ENCODE results near the gene MAD2L1BP. TPM values are rescaled to one million over a fixed set of nuclear protein-coding genes. Genes with fewer than 3 reads are reported as not detected.

MAD2L1BP gene
- total and polyA plus RNA-seq, 2 of the 13 experiments (the other 11 are each of a cell fraction or from before 2014, with no cell fraction given): 54.2 to 55.5 TPM

DNA sequence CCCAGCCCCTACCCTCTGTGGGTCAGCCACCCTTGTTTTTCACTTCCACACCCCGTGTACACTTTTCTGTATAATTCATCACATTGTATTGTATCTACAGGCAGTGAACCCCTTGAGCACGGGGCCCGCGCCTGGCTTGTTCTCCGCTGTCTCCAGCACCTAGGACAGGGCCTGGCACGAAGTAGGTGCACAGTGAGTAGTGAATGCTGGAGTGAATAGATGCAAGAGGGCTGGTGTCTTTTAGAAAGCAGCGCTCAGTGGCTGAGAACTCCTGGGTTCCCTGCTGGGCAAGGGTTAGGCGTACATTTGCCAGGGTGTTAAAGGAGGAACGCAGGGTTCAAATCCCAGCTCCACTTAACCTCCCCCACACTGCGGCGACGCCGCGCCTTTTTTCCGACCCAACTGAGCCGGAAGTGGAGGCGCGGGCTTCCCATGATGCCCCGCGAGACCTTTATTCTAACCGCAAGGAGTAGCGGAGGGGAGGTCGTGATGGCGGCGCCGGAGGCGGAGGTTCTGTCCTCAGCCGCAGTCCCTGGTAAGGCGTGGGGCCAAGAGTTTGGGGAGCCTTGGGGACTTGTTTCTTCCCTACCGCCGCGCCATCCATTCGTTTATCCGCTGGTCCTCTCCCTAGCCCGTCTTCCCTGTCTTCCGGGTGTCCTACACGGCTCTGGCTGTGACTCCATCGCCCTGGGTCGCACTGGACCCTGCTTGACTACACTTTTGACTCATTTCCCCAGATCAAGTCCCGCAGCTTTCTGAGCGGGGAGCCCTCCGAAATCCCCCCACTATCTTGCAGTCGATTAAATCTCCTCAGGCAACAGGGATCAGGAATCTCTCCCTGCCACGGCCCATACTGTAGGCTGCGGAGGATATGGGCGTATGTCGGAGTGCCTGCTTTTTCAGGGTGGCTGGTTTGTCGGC is at the start of gene MAD2L1BP (continued):
- TF ChIP-seq PREB (CRISPR knock-in tag; IDR thresholded peaks at IDR 0.05) (no peak), AKAP8 (CRISPR knock-in tag; IDR thresholded peaks at IDR 0.05) (0 out of 2 replicates have a peak, but pooled peaks have one; percentile 40), KMT2B (CRISPR knock-in tag; IDR thresholded peaks at IDR 0.05) (peak; percentile 90), ZNF33B (CRISPR knock-in tag; IDR thresholded peaks at IDR 0.05) (peak; percentile 38; the same call in 1 of the 2 replicates), ZNF275 (CRISPR knock-in tag; IDR thresholded peaks at IDR 0.05; ENCODE audit: borderline replicate concordance) (no peak), MLXIP (CRISPR knock-in tag; IDR thresholded peaks at IDR 0.05; ENCODE audit: borderline replicate concordance) (0 out of 2 replicates have a peak, but pooled peaks have one; percentile 88), CHD2 (IDR thresholded peaks at IDR 0.05; ENCODE audit: low read depth, low read length) (peak; percentile 56; the same call in 1 of the 2 replicates), NFE2 (CRISPR knock-in tag; IDR thresholded peaks at IDR 0.05) (no peak), HCFC1 (IDR thresholded peaks at IDR 0.05; ENCODE audit: low read depth, low read length) (no peak; the same call in 1 of the 2 replicates), ZSCAN25 (CRISPR knock-in tag; IDR thresholded peaks at IDR 0.05) (0 out of 2 replicates have a peak, but pooled peaks have one; percentile 17)
- TF ChIP-seq, protein P1, sequence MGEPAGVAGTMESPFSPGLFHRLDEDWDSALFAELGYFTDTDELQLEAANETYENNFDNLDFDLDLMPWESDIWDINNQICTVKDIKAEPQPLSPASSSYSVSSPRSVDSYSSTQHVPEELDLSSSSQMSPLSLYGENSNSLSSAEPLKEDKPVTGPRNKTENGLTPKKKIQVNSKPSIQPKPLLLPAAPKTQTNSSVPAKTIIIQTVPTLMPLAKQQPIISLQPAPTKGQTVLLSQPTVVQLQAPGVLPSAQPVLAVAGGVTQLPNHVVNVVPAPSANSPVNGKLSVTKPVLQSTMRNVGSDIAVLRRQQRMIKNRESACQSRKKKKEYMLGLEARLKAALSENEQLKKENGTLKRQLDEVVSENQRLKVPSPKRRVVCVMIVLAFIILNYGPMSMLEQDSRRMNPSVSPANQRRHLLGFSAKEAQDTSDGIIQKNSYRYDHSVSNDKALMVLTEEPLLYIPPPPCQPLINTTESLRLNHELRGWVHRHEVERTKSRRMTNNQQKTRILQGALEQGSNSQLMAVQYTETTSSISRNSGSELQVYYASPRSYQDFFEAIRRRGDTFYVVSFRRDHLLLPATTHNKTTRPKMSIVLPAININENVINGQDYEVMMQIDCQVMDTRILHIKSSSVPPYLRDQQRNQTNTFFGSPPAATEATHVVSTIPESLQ (CRISPR knock-in tag; conservative IDR thresholded peaks at IDR 0.05): peak; percentile 70
- TF ChIP-seq, protein P2, sequence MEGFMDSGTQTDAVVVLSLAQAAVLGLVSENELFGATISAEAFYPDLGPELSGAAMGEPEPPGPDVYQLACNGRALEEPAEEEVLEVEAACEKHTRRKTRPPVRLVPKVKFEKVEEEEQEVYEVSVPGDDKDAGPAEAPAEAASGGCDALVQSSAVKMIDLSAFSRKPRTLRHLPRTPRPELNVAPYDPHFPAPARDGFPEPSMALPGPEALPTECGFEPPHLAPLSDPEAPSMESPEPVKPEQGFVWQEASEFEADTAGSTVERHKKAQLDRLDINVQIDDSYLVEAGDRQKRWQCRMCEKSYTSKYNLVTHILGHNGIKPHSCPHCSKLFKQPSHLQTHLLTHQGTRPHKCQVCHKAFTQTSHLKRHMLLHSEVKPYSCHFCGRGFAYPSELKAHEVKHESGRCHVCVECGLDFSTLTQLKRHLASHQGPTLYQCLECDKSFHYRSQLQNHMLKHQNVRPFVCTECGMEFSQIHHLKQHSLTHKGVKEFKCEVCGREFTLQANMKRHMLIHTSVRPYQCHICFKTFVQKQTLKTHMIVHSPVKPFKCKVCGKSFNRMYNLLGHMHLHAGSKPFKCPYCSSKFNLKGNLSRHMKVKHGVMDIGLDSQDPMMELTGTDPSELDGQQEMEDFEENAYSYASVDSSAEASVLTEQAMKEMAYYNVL (CRISPR knock-in tag; IDR thresholded peaks at IDR 0.05; ENCODE audit: borderline replicate concordance): peak; percentile 56
- TF ChIP-seq, protein P3, sequence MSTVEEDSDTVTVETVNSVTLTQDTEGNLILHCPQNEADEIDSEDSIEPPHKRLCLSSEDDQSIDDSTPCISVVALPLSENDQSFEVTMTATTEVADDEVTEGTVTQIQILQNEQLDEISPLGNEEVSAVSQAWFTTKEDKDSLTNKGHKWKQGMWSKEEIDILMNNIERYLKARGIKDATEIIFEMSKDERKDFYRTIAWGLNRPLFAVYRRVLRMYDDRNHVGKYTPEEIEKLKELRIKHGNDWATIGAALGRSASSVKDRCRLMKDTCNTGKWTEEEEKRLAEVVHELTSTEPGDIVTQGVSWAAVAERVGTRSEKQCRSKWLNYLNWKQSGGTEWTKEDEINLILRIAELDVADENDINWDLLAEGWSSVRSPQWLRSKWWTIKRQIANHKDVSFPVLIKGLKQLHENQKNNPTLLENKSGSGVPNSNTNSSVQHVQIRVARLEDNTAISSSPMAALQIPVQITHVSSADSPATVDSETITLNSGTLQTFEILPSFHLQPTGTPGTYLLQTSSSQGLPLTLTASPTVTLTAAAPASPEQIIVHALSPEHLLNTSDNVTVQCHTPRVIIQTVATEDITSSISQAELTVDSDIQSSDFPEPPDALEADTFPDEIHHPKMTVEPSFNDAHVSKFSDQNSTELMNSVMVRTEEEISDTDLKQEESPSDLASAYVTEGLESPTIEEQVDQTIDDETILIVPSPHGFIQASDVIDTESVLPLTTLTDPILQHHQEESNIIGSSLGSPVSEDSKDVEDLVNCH (CRISPR knock-in tag; IDR thresholded peaks at IDR 0.05): peak; percentile 56; the same call in 1 of the 2 replicates
- TF ChIP-seq, protein P4, sequence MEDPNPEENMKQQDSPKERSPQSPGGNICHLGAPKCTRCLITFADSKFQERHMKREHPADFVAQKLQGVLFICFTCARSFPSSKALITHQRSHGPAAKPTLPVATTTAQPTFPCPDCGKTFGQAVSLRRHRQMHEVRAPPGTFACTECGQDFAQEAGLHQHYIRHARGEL (CRISPR knock-in tag; IDR thresholded peaks at IDR 0.05): peak; percentile 51; the same call in 1 of the 2 replicates
